Karpas-422 (cell line): ENCODE measurements around the gene WHRN. TPM values are rescaled to one million over a fixed set of nuclear protein-coding genes. Genes with fewer than 3 reads are reported as not detected.

Experiments used
- DNase-seq: peaks from one replicate; pipeline ENCODE4 v3.0.0-alpha.2; 2015
- H2AFZ ChIP-seq: fragments of 200-600 bp; sonication (generic); 2 replicates; pipeline ENCODE4 v1.6.1; 2014; ENCODE audit warnings: antibody characterized with exemption, low read length, mixed read lengths
- H3K27ac ChIP-seq: fragments of 200-600 bp; sonication (generic); 2 replicates; pipeline ENCODE4 v1.5.1; 2014; ENCODE audit warnings: mild to moderate bottlenecking, low read length, moderate library complexity
- H3K27me3 ChIP-seq: fragments of 200-600 bp; sonication (generic); 2 replicates; pipeline ENCODE4 v1.6.1; 2014; ENCODE audit warnings: low read length, mixed read lengths
- H3K36me3 ChIP-seq: fragments of 200-600 bp; sonication (generic); 2 replicates; pipeline ENCODE4 v1.6.1; 2014; ENCODE audit warnings: low read length, mixed read lengths; ENCODE audit not compliant: insufficient read depth
- H3K4me1 ChIP-seq: fragments of 200-600 bp; sonication (generic); 2 replicates; pipeline ENCODE4 v1.6.1; 2014; ENCODE audit warnings: mild to moderate bottlenecking, low read length, mixed read lengths
- H3K4me2 ChIP-seq: fragments of 200-600 bp; sonication (generic); 2 replicates; pipeline ENCODE4 v1.6.1; 2014; ENCODE audit warnings: low read length, low read depth, mild to moderate bottlenecking; ENCODE audit not compliant: poor library complexity, severe bottlenecking
- H3K4me3 ChIP-seq: fragments of 200-600 bp; sonication (generic); 2 replicates; pipeline ENCODE4 v1.5.1; 2014; ENCODE audit warnings: mild to moderate bottlenecking, antibody characterized with exemption, low read length, mixed read lengths
- H3K79me2 ChIP-seq: fragments of 200-600 bp; sonication (generic); 2 replicates; pipeline ENCODE4 v1.6.1; 2014; ENCODE audit warnings: mild to moderate bottlenecking, low read length, mixed read lengths
- H3K9ac ChIP-seq: fragments of 200-600 bp; sonication (generic); 2 replicates; pipeline ENCODE4 v1.6.0; 2014; ENCODE audit warnings: low read length
- H3K9me2 ChIP-seq: fragments of 200-600 bp; sonication (generic), shearing (Covaris generic); replicated peaks from 2 replicates; pipeline ENCODE4 v1.6.0; 2014; ENCODE audit warnings: mild to moderate bottlenecking, low read length, moderate library complexity; ENCODE audit not compliant: insufficient read depth
- H3K9me3 ChIP-seq: fragments of 300-700, 200-600 bp; sonication (generic); 2 replicates; pipeline ENCODE4 v1.6.1; 2014; ENCODE audit warnings: low read length, mixed read lengths
- H4K20me1 ChIP-seq: fragments of 200-600 bp; sonication (generic); 2 replicates; pipeline ENCODE4 v1.6.1; 2014; ENCODE audit warnings: mild to moderate bottlenecking, antibody characterized with exemption, low read length, low read depth; ENCODE audit not compliant: insufficient read depth
- total RNA-seq: library from RNA; depleted of rRNA; stranded (reverse); fragments of >200 nt; shearing (Covaris generic); gene quantifications from 2 replicates; pipeline ENCODE4 v1.2.3, GENCODE V29; 2014; ENCODE audit warnings: low replicate concordance

Gene WHRN
- total RNA-seq, 1 experiment from 2014 or later: 0.30 TPM

DNA sequence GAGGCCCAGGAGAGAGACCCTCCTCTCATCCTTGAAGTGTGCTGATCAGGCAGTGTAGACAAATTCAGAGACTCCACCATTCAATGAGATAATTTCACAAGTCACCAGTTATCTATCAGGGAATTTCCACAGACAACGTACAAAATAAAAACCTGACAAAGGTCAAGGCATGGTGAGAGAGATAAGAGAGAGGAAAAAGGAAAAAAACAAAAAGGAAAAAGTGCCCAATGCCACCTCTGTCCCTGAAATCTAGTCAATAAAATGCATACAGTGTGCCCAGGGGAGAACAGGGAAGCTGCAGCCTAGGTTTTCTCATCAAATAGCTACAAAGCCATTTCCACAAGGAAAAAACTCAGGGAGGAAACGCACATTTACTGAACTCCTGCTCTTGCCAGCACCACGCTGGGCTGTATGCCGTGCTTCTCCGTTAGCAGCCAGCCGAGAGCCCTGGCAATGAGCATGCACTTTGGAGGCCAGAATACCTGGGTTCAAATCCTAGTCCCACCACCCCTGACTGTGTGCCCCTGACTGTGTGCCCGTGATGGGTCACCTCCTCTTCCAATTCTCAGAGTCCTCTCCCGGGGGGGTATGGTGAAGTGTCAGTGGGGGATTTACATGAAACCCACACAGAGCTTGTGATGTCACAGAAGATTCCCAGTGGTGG lies 11.6 kb downstream of the WHRN start:
- Histone ChIP-seq H3K27me3 (no peaks in the 10 kb centered on the region), H3K4me1 (0 out of 2 replicates have a peak, but pooled peaks cover 4% of the 10 kb centered on the region), H3K79me2 (no peaks in the 10 kb centered on the region), H3K9ac (no peak overlapping the region), H4K20me1 (no peaks in the 10 kb centered on the region), H2AFZ (no peak overlapping the region), H3K9me2 (no peaks in the 10 kb centered on the region), H3K9me3 (no peaks in the 10 kb centered on the region), H3K36me3 (no peaks in the 10 kb centered on the region), H3K4me3 (no peak overlapping the region), H3K4me2 (no peak overlapping the region), H3K27ac (no peak overlapping the region)
- no peak for DNase-seq

DNA sequence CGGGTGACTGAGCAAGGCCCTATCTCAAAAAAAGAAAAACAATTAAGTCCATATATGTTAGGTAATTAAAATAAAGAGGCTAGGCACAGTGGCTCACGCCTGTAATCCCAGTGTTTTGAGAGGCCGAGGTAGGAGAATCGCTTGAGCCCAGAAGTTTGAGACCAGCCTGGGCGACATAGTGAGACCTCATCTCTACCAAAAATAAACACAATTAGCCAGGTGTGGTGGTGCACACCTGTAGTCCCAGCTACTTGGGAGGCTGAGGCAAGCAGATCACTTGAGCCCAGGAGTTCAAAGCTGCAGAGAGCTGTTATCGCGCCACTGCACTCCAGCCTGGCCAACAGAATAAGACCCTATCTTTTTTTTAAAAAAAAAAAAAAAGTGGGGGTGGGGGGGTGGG lies 12.3 kb downstream of the WHRN start:
- Histone ChIP-seq H3K4me2 (no peak overlapping the region), H3K9ac (no peak overlapping the region), H3K27ac (no peak overlapping the region), H3K4me3 (no peak overlapping the region), H4K20me1 (no peaks in the 10 kb centered on the region), H3K9me2 (no peaks in the 10 kb centered on the region), H3K79me2 (no peaks in the 10 kb centered on the region), H3K4me1 (0 out of 2 replicates have a peak, but pooled peaks cover 4% of the 10 kb centered on the region), H3K36me3 (no peaks in the 10 kb centered on the region), H3K9me3 (no peaks in the 10 kb centered on the region), H3K27me3 (no peaks in the 10 kb centered on the region), H2AFZ (no peak overlapping the region)
- no peak for DNase-seq

DNA sequence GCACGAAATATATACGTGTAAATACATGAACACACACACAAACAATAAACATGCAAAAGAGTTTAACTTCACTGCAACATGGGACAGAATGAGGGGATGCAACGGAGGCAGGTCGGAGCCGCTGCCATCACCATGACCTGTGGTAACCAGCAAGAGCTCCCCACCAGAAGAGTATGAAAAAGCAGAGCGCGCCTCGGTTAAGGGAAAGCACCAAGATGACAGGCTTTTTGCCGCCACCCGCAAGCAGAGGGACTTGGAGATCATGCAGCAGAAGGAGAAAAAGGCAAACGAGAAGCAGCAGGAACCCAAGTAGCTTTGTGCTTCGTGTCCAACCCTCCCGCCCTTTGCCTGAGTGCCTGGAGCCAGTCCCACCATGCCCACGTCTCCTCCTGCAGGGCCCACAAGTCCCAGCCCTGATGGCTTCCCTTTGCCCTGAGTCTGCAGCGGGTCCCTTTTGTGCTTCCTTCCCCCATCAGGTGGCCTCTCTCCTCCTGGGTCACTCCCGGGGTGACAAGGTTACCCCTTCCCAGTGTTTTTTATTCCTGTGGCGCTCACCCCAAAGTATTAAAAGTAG lies 13.8 kb downstream of the WHRN start:
- no peak for DNase-seq
- Histone ChIP-seq H3K9me2 (no peaks in the 10 kb centered on the region), H3K27ac (no peak overlapping the region), H3K4me2 (no peak overlapping the region), H2AFZ (no peak overlapping the region), H3K27me3 (no peaks in the 10 kb centered on the region), H3K36me3 (no peaks in the 10 kb centered on the region), H3K9me3 (no peaks in the 10 kb centered on the region), H3K4me1 (0 out of 2 replicates have a peak, but pooled peaks cover 4% of the 10 kb centered on the region), H4K20me1 (no peaks in the 10 kb centered on the region), H3K4me3 (no peak overlapping the region), H3K9ac (no peak overlapping the region), H3K79me2 (no peaks in the 10 kb centered on the region)

DNA sequence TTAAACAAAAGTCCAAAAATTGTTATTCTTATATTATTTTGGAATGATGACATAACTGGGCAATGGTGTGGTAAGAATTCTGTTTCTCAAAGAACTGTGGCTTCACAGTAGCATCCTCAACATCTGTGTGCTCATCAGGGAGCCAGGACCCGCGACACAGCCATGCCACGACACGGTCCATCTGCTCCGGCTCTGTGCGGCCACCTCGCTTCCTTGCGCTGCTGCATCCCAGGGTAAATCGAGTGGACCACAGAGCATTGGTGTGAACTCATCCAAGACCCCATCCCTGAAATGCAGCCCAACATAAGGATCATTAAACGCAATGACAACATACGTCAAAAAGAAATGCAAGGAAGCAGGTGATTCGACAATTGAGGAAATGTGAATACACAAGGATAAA lies 15.3 kb downstream of the WHRN start:
- no peaks in the 10 kb centered on the region for H4K20me1 ChIP-seq
- H3K9me3 ChIP-seq: no peaks in the 10 kb centered on the region
- no peak overlapping the region for H3K4me2 ChIP-seq
- no peak for DNase-seq
- H3K4me1 ChIP-seq: peaks cover 7% of the 10 kb centered on the region
- H2AFZ ChIP-seq: no peak overlapping the region
- no peaks in the 10 kb centered on the region for H3K27me3 ChIP-seq
- H3K4me3 ChIP-seq: no peak overlapping the region
- no peaks in the 10 kb centered on the region for H3K36me3 ChIP-seq
- no peak overlapping the region for H3K27ac ChIP-seq
- no peaks in the 10 kb centered on the region for H3K79me2 ChIP-seq
- H3K9me2 ChIP-seq: no peaks in the 10 kb centered on the region
- H3K9ac ChIP-seq: no peak overlapping the region

DNA sequence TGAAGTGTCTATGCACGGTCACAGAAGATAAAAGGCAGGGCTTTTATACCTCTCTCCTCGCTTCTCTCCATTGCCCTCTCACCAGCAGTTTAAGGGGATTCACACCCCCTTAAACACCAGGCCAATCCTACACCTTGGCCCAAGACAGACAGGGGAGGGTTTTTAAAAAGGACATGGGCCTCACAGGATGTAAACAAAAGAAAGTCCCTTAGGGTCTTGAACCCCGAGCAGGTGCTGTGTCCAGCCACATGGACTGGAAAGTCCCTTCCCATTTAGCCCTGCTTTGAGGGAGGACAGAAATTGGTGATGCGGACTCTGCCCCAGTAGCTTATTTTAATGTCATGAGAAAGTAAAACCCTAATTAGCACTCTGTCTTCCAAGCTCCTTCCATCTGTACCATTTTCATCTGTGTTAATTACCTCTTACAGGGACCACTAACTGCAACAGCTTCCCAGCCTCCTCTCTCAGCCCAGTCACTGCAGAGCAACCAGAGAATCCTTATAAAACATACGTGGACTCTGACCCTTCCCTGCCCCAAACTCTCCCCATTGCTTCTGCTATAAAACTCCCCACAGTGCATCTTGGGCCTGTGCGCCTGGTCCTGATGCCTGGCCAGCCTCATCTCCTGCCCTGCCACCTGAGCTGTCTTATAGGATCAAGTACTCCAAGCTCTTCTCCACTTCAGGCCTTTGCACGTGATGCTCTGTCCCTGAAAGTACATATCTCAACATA lies 16.7 kb downstream of the WHRN start:
- no peak overlapping the region for H2AFZ ChIP-seq
- H3K9me2 ChIP-seq: no peaks in the 10 kb centered on the region
- H3K4me1 ChIP-seq: peaks cover 13% of the 10 kb centered on the region
- no peak overlapping the region for H3K4me3 ChIP-seq
- no peaks in the 10 kb centered on the region for H3K79me2 ChIP-seq
- no peak overlapping the region for H3K27ac ChIP-seq
- no peak overlapping the region for H3K9ac ChIP-seq
- no peaks in the 10 kb centered on the region for H3K27me3 ChIP-seq
- H4K20me1 ChIP-seq: no peaks in the 10 kb centered on the region
- no peak overlapping the region for H3K4me2 ChIP-seq
- no peaks in the 10 kb centered on the region for H3K36me3 ChIP-seq
- H3K9me3 ChIP-seq: no peaks in the 10 kb centered on the region
- DNase-seq: no peak

DNA sequence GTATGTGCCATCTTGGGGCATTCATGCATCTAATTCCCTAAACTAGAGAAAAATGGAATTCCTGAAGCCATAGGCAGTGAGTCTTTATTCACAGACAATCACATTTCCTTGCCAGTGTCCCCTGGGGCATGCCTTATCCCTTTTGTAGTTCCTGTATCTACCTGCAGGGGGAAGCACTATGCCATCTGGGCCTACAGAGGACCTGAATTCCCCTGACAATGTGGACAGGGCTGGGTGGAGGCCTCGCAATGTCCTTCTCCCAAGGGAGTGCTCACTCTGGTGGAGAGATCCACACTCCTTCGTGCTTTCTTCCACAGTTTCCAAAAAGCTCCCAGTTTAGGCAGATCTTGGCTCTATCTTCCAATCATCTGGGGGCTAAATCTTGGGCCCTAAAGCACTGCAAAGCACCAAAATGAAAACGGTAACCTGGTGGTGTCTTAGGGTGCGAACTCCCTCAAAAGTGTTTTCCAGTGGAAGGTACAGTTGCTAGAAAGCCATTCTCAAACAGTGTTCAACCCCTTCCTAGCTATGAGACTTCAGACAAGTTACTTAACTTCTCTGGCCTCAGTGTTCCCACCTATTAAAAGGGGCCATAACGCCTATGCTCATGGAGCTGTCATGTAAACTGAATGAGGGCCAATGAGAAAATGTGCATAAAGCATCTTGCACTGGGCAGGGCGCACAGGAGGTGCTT lies 17.5 kb downstream of the WHRN start:
- no peak overlapping the region for H3K27ac ChIP-seq

DNA sequence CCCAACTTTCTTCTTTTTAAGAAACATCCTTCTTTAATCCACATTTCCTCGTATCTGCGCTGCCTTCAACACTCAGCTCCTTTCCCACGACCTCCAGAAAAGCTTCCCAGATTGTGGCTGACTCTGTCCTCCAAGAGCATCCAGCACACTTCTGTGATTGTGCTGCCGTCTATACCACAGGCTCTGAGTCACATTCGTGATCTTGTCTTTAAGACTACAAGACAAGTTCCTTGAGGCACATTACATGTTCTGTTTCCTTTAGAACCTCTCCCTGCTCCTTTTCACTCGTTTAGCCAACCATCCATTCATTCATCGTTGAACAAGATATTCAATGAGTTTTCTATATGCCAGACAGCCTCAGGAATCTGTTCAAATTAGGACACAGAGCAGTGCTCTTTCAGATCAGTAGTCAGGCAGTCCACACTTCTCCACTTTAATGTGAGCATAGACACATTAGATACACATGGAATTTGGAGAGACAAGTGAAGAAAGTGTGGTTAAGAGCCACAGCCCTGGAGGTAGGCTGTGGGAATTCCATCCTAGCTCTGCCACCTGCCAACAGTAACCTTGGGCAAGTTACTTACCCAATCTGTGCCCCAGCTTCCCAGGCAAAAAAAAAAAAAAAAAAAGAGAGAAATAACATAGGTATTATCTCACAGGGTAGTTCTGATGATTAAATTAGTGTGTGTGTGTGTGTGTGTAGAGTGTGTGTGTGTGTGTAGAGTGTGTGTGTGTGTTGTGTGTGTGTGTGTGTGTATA lies 18.9 kb downstream of the WHRN start:
- Histone ChIP-seq H3K27me3 (no peaks in the 10 kb centered on the region), H2AFZ (no peak overlapping the region), H3K9ac (no peak overlapping the region), H3K36me3 (no peaks in the 10 kb centered on the region), H3K9me3 (no peaks in the 10 kb centered on the region), H3K27ac (no peak overlapping the region), H3K4me3 (no peak overlapping the region), H3K4me2 (no peak overlapping the region), H3K79me2 (no peaks in the 10 kb centered on the region), H3K4me1 (peaks cover 9% of the 10 kb centered on the region), H3K9me2 (no peaks in the 10 kb centered on the region), H4K20me1 (no peaks in the 10 kb centered on the region)
- DNase-seq: no peak

More for the DNA sequence above, 17.5 kb downstream of the WHRN start:
- Histone ChIP-seq H4K20me1 (no peaks in the 10 kb centered on the region), H3K36me3 (no peaks in the 10 kb centered on the region), H3K4me2 (no peak overlapping the region), H3K9ac (no peak overlapping the region), H3K4me3 (no peak overlapping the region), H3K79me2 (no peaks in the 10 kb centered on the region), H3K9me2 (no peaks in the 10 kb centered on the region), H3K9me3 (no peaks in the 10 kb centered on the region), H3K27me3 (no peaks in the 10 kb centered on the region), H2AFZ (no peak overlapping the region), H3K4me1 (peaks cover 13% of the 10 kb centered on the region)
- DNase-seq: peak; percentile 86
